Activated B cell treated with CpG ODN at 0.5 μM for 24 hours (primary cell): Measurements from ENCODE around the gene GABRG3. TPM values are rescaled to one million over a fixed set of nuclear protein-coding genes. Genes with fewer than 3 reads are reported as not detected.

Experiments
- ATAC-seq: fragments of 200-7000 bp; cut with Tn5 transposase; one replicate; pipeline ENCODE4 v1.10.0; 2021; ENCODE audit warnings: low read depth, mild to moderate bottlenecking, moderate library complexity
- CTCF ChIA-PET: fragments of 350-600 bp; sonication (Branson Sonifier 250); formaldehyde crosslinking; loops from one replicate; lab custom pipeline; 2021; ENCODE audit warnings: antibody characterized with exemption; lab: Charles Lee
- POLR2A ChIA-PET: fragments of 350-600 bp; sonication (Branson Sonifier 250); formaldehyde crosslinking; loops from one replicate; lab custom pipeline; 2021; ENCODE audit warnings: antibody characterized with exemption; lab: Charles Lee
- DNase-seq: peaks from one replicate; pipeline ENCODE4 v3.0.0; 2022
- H3K27ac Mint-ChIP-seq: one replicate; pipeline ENCODE4 v1.8.0; 2020; ENCODE audit warnings: mixed read lengths
- H3K27me3 Mint-ChIP-seq: one replicate; pipeline ENCODE4 v1.8.0; 2021; ENCODE audit warnings: mixed read lengths
- H3K36me3 Mint-ChIP-seq: one replicate; pipeline ENCODE4 v1.8.0; 2021; ENCODE audit warnings: low read depth, mixed read lengths
- H3K4me1 Mint-ChIP-seq: one replicate; pipeline ENCODE4 v1.8.0; 2021; ENCODE audit warnings: mixed read lengths
- H3K4me3 Mint-ChIP-seq: one replicate; pipeline ENCODE4 v1.8.0; 2020; ENCODE audit warnings: mild to moderate bottlenecking, mixed read lengths
- H3K9me3 Mint-ChIP-seq: one replicate; pipeline ENCODE4 v1.8.0; 2020; ENCODE audit warnings: mixed read lengths
- CTCF ChIP-seq: fragments of 200-600 bp; IDR thresholded peaks from one replicate; pipeline ENCODE4 v1.8.0; 2022; ENCODE audit warnings: antibody characterized with exemption, mild to moderate bottlenecking
- intact Hi-C: fragments of 100-400 bp; cut with micrococcal nuclease; formaldehyde crosslinking; loops from one replicate; pipeline ENCODE4 v1.15.1; 2024
- total RNA-seq: library from RNA; stranded (reverse); gene quantifications from 2 replicates; pipeline ENCODE4 v1.2.3, GENCODE V29; 2022

Gene GABRG3
- total RNA-seq, 1 donor from 2014 or later, result not detected

- H3K27ac Mint-ChIP-seq, result no peak overlapping the region
- no peak for TF ChIP-seq CTCF
- H3K27me3 Mint-ChIP-seq, result no peaks in the 10 kb centered on the region
- ATAC-seq (no peak), DNase-seq (no peak)
- peaks cover 14% of the 10 kb centered on the region for H3K9me3 Mint-ChIP-seq
- intact Hi-C loops, result no loop called here
- H3K4me3 Mint-ChIP-seq, result no peak overlapping the region
- ChIA-PET CTCF (no interaction called here), POLR2A (no interaction called here)
- no peaks in the 10 kb centered on the region for H3K4me1 Mint-ChIP-seq
- H3K36me3 Mint-ChIP-seq, result no peaks in the 10 kb centered on the region
These were observed 239.2 kb downstream of the GABRG3 start for GRCh38 chr15:27210176-27210575.

- peaks cover 7% of the 10 kb centered on the region for H3K9me3 Mint-ChIP-seq
- no peak for DNase-seq
- POLR2A ChIA-PET, result no interaction called here
- intact Hi-C loops, result no loop called here
- H3K27ac Mint-ChIP-seq, result no peak overlapping the region
- H3K4me3 Mint-ChIP-seq, result no peak overlapping the region
- no peak for ATAC-seq
- no peaks in the 10 kb centered on the region for H3K36me3 Mint-ChIP-seq
- no peaks in the 10 kb centered on the region for H3K27me3 Mint-ChIP-seq
- TF ChIP-seq CTCF, result no peak
- CTCF ChIA-PET, result interaction anchor here (0.7 kb wide), 1 partner anchor 48 kb away, joined by 3 read pairs; no protein-coding TSS in a partner anchor
- no peaks in the 10 kb centered on the region for H3K4me1 Mint-ChIP-seq
These were observed 243.1 kb downstream of the GABRG3 start for GRCh38 chr15:27214032-27214431.

- Mint-ChIP-seq H3K9me3 (peaks cover 7% of the 10 kb centered on the region), H3K27ac (no peak overlapping the region), H3K27me3 (no peaks in the 10 kb centered on the region), H3K4me3 (no peak overlapping the region), H3K4me1 (no peaks in the 10 kb centered on the region), H3K36me3 (no peaks in the 10 kb centered on the region)
- DNase-seq (no peak), ATAC-seq (no peak)
- TF ChIP-seq CTCF, result no peak
- POLR2A ChIA-PET, result no interaction called here
- CTCF ChIA-PET, result no interaction called here
- intact Hi-C loops, result no loop called here
These were observed 244.0 kb downstream of the GABRG3 start for GRCh38 chr15:27214961-27215360.

GRCh38 chr15:27218426-27218825 is 247.4 kb downstream of the GABRG3 start:
- Mint-ChIP-seq H3K9me3 (peaks cover 4% of the 10 kb centered on the region), H3K4me3 (no peak overlapping the region), H3K27ac (no peak overlapping the region), H3K36me3 (no peaks in the 10 kb centered on the region), H3K27me3 (no peaks in the 10 kb centered on the region), H3K4me1 (no peaks in the 10 kb centered on the region)
- CTCF ChIA-PET, result no interaction called here
- no peak for TF ChIP-seq CTCF
- POLR2A ChIA-PET, result no interaction called here
- DNase-seq (no peak), ATAC-seq (no peak)
- intact Hi-C loops, result no loop called here

GRCh38 chr15:27219636-27220035 is 248.7 kb downstream of the GABRG3 start:
- ChIA-PET CTCF (no interaction called here), POLR2A (no interaction called here)
- intact Hi-C loops, result no loop called here
- Mint-ChIP-seq H3K27me3 (no peaks in the 10 kb centered on the region), H3K9me3 (peaks cover 4% of the 10 kb centered on the region), H3K27ac (no peak overlapping the region), H3K4me3 (no peak overlapping the region), H3K4me1 (no peaks in the 10 kb centered on the region), H3K36me3 (no peaks in the 10 kb centered on the region)
- ATAC-seq (no peak), DNase-seq (no peak)
- no peak for TF ChIP-seq CTCF
